NOMO-1 treated with dmso at 0.1 percent for 144 hours (cell line): ENCODE results near the gene LDLRAD4.
"Not testable (repeated sequence)": the region's sequence is repeated elsewhere in the genome, so short reads cannot be mapped to it uniquely, and the experiment has no call there.

Experiments
- DNase-seq: peaks from one replicate; lab custom pipeline; 2025; ENCODE audit not compliant: unreplicated experiment; lab: John Stamatoyannopoulos, UW

The LDLRAD4 gene

DNA sequence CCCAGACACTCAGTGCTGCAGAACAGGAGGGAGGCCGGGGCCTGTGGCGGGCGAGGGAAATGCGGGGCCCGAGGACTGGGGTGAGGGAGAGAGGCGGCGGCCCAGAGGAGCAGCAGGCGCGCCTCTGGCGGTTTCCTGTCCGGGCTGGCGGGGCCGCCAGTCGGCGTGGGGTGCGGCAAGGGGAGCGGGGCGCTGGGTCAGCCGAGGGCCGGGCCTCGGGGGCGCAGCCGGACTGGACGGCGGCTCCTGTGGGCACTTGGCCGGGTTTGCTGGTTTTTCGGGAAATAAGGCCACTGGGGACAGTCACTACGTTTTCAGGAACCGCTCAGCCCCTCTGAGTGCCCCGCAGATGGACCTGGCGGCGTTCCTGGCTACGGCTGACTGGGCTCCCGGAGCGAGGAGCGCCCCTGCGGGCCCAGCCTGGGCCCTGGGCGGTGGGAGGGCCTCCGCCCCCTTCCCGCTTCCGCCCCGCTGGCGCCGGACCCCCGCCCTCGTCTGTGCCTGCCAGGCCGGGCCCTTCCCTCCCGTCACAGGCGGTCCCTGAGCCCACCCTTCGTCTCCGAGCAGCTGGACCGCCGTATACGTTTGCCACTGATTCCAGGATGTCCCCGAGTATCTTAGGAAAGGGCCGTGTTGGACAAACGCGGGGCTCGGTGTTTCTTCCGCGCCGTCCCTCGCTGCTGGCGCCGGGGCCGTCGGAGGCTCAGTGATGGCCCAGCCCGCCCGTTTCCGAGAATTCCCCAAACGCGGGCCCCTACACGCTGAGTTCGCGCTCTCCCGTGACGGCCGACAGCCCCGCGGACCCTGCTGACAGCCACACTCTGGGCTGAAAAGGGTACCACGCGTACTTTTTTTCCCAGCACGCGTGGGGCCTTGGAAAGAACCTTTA, 423.2 kb downstream of the LDLRAD4 start:
- no peak for DNase-seq

DNA sequence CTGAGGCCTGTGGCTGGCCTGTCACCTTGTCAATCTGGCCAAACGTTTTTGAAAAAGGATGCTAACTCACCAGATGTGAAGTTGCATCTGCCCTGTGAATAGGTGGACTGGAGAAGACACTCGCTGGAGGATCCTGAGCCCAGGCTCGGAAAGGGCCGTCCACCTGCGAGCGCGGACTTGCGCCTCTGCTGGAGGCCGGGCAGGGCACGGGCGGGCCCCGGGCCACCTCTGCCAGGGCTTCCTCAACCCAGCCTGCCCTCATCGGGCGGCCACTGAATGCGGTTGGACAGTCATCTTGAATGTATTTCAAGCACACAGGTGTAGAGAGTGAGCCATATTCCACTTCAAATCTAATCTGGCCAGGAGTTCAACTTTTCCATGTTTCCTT, 423.9 kb downstream of the LDLRAD4 start:
- DNase-seq, result no peak

DNA sequence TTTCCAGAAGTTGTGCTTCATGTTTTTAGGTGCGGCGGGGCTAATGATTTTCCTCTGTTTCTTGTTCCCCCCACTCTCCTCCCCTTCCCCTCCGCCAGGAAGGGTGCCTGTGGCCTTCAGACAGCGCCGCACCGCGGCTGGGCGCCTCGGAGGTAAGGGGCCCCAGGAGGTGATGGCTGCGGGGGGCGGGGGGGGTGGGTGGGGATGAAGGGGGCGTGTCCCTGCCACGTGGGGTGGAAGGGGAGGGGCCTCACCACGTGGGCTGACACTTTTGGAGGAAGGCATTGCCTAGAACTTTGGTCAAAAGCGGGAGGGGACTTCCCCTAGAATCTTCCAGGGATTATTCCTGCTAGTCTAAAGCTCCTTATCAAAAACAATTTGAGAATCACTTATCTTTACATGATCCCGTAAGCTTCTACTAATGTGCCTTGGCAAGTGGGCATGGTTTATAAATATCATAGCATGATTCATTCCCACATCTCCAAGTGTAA, 424.7 kb downstream of the LDLRAD4 start:
- no peak for DNase-seq

DNA sequence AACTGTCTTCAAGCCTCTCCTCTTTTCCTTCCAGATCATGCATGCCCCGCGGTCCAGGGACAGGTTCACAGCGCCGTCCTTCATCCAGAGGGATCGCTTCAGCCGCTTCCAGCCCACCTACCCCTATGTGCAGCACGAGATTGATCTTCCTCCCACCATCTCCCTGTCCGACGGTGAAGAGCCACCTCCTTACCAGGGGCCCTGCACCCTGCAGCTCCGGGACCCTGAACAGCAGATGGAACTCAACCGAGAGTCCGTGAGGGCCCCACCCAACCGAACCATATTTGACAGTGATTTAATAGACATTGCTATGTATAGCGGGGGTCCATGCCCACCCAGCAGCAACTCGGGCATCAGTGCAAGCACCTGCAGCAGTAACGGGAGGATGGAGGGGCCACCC, 426.5 kb downstream of the LDLRAD4 start:
- DNase-seq, result no peak

DNA sequence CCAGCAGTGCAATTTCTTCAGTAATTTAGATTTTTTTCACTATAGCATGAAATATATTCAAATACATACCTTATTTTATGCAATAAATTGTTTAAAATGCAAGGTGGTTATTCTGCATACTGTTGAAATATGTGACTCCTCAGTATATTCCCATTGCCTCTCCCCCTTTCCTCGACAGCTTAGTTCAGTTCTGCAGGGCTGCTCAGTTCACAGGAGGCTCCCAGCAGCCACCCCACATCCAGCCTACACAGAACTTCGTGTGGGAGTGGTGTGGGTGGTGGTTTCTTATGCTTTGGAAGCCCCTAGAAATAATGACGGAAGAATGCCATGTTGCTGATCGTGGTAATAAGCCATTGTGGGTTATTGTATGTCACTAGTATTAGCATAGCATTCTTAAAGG, 428.1 kb downstream of the LDLRAD4 start:
- no peak for DNase-seq

DNA sequence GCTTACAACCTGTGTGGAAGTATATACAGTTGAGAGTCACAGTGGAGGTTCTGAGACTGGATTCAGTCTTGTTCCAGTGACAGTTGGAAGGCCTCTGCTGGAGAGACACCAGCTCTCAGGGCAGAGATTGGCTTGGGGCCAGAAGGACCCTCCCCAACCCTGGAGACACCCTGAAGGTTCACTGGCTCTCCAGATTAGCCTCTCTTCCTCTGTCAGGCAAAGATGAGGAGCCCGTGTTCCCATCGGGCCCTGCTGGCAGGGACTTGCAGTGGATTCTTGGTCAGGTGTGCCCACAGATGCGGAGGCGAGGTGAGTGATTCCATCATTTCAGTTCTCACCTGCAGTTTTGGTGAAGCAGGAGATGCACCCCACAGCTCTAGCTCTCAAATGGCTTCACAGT, 429.2 kb downstream of the LDLRAD4 start:
- no peak for DNase-seq

DNA sequence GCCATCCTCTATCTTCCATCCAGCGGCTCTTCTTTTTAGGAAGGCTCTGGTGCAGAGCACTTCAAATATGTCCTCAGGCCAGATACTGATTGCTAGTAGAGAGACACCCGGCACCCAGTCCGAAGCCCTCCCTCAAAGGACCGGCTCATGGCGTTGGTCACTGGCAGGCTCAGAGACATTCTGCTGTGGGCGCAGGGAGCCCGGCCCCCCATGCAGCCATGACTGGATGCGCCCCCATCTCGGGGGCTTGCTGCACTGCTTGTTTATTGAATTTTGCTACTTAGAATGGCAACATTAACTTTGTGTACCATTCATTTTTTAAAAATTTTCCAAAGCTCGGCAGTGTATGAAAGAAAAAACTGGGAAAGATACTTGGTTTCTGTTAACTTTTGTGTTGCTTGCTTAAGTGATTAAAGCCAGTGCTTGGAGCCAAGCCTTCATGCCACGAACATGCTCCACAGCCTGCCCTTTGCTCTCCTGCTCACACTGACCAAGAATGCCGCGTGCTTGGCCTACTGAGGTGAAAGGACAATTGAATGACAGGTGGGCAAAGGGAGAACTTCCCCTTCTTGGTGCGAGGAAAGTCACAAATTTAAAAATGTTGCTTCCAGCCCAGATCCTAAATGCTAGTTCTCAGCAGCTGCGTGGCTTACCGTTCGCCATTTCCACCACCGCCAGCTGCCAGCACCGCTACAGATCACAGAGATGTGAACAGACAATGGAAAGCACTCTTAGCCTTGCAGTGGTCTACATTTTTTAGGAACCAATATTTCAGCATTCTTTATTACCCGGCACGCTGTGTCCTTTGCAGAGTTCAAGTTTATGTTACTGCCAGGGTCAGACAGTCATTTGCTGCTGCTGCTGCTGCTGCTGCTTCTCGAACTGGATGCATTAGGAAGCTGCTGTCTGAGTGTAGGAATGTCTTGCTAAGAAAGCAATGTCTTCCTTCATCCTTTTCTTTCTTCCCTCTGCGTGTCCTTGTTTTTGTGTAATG, 431.1 kb downstream of the LDLRAD4 start:
- no peak for DNase-seq

DNA sequence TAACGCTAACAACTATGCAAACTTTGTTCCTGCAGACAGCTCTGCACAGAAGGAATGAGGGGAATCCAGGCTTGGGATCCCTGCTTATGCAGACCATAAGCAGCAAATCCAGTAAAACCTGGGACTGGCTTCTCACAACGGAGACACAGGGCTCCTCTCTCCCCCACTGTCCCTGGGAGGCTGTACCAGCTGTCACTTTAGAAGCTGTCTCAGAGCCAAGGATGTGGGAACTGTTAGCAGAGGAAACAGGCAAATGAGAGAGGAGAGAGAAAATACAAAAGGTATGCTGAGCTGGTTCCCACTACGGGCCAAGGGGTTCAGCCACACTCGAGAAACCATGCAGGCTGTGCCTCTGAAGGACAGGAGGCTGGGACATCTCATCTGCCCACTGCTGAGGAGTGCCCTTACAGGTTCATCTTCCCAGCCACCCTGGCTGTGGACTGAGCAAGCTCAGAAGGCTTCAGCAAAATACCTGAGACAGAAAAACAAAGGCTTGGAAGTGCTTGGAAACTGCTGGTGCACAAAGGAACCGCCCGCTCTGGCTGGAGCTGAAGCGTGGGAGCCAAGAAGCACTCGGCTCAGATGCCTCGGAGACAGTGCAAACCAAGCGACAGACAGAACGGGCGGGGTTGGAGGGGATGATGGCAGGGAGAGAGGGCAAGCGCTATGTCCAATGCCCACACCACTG, 435.3 kb downstream of the LDLRAD4 start:
- no peak for DNase-seq

DNA sequence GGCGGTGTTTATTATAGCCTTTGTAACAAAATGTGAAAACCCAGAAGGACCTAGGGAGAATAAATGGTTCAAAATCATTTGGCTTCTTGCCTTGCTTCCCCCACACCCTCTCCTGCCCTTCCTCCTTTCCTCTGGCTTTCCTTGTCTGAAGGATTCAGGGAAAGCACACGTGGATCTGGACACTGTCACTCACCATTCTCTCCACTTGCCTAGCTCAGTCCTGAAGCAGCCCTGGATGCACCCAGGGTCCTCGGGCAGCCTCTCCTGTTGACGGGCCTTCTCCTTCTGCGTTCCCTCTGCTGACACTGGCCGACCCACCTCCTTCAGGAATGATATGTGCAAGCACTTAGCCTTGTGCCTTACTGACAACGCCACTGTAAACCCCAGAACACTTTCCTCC, 439.4 kb downstream of the LDLRAD4 start:
- DNase-seq, result no peak

DNA sequence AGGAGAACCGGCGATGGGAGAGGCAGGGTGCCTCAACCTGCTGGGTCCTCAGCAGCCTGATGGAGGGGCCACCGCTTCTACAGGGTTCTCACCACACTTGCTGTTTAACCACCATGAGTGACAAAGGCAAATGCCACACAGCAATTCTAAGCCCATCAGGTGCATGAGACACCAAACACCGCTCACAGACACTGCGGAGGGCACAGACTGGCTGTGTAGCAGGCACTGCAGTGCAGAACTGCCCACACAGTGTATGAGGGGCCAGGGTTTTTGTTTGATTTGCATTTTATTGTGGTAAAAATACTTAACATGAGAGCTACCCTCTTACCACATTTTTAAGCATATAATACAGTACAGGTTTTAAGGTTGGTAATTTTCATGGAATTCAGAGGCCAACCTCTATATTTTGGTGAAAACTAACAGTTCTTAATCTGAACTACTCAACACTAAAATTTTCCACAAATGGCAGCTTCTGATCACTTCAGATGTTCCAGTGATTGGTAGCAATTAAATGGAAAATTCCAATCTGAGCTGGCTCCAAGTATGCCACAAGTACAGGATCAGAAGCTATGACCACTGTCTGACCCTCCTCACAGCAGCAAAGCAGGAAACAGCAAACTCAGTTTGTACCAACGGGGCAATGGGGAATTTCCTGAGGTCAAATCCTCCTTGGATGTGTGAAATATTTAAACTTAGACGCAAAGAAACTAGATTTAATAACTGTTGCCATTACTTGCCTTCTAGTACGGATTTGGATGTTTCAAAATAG, 440.1 kb downstream of the LDLRAD4 start:
- no peak for DNase-seq

DNA sequence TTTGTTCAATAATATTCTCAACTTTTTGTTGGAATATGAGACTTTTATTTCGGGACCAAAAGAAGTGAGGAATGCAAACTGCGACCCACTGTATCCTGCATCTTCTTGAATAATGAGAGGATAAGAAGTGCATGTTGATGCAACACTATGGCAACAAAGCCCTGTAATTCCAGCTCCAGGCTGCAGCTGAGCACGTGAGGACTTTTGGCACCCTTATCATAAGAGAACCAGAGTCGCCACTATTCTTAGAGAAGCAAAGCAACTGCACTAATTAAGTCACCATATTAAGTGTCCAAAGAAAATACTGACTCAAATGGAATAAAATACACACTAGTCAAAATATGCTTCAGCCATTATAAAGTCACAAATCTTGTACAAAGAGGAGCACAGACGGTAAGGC, 441.9 kb downstream of the LDLRAD4 start:
- DNase-seq, result no peak

DNA sequence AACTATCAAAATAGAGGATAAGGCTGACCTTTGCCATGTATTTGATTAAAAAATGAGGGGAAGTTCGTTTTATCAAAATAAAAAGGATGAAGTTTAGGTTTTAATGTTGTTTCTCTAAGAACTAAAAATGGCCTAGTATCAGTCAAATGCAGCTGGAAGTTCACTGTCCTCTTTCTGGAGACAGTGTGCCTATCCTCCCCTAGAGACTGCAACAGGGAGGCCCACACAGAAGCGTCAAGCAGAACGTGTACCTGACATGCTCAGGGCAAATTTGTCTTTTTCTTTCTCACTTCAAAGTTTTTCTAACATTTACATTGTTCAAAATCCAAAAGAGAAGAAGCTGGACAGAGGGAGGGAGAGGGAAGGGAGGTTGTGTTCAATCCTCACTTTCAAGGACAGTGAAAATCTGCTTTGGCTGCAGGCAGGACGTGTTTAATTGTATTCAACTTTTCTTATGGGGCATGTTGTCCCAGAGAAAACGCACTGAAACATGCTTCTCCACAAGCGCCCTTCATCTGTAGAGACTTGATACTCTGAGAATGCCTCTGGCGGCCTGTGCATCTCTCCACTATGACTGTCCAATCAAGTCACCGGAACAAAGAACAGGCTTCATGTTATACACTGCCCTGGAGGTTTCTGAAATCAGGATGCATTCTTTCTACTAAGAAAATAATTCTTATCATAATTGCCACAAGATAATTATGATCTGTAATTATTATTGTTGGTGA, 442.7 kb downstream of the LDLRAD4 start:
- DNase-seq, result no peak

DNA sequence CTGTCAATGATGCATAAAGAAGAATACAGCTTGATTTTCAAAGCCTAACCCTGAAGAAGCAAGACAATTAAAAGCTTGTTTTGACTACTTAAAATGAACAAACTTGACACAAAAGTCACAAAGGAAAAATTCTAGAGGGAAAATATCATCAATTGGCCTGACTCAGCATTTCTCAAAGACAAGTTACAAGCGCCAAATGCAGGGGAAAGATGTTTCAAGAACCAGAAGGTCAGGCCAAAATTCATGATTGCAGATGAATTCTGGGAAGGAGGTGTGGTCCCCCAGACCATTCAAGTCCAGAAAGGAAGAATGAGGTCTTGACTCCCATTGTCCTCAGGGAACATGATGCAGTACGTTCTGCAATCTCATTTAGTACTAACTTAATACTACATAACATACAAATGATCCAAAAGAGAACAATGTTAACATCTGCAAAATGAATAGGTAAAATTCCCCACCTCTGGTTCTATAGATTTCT, 443.3 kb downstream of the LDLRAD4 start:
- no peak for DNase-seq

DNA sequence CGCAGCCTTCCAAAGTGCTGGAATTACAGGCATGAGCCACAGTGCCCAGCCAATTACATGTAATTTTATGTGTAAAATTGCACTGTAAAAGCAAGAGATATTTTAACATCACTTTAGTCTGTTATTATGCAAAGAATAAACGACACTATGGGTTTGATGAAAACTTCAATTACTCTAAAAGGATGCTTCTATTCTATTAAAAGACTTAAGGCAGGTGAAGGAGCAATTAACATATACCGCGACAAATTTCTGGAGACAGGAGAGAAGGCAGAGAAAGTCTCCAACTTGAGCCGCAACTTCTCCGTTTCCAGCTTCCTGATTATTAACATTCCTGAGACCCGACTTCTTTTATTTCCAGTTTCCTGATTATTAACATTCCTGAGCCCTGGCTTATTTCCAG, 454.1 kb downstream of the LDLRAD4 start:
- DNase-seq, result no peak

DNA sequence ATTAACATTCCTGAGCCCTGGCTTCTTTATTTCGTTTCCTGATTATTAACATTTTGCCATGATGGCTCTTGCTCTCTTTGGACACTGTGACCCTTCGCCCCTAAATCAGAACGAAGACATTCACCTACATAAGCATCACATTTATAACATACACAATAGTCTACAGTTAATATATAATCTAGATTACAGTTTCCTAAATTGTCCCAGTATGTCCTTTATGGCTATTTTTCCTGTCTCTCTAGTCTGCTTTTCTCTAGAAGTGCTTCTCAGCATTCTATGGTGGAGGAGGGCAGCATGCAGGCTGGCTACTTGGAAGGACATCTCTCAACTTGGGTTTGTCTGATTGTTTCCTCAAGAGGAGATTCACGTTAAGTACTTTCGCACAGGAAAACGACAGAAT, 457.9 kb downstream of the LDLRAD4 start:
- DNase-seq, result no peak

DNA sequence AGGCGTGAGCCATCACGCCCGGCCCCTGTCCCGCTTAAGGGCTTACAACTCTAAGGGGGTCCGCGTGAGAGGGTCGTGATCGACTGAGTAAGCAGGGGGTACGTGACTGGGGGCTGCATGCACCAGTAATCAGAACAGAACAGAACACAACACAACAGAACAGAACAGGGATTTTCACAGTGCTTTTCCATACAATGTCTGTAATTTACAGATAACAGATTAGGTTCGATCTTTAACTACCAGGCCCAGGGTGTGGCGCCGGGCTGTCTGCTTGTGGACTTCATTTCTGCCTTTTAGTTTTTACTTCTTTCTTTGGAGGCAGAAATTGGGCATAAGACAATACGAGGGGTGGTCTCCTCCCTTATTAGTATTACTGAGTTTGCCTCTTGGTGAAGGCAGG, 458.8 kb downstream of the LDLRAD4 start:
- not testable (repeated sequence) for DNase-seq

DNA sequence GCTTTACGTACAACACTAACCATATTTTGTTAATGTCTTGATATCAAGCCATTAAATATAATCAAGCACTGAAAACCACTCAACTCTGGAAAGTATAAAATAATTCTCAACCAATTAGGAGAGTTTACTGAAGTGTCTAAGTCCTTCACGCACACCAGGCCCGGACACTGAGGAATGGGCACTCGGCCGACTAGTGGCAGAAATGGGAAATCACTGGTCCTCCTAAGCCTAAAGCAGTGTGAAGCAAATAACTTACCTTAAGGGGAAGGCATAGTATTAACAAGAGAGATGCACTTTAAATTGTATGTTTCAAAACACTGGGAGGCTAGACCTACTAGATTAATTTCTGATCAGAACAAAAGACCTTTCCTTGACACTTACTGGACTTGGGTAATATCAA, 462.1 kb downstream of the LDLRAD4 start:
- no peak for DNase-seq

DNA sequence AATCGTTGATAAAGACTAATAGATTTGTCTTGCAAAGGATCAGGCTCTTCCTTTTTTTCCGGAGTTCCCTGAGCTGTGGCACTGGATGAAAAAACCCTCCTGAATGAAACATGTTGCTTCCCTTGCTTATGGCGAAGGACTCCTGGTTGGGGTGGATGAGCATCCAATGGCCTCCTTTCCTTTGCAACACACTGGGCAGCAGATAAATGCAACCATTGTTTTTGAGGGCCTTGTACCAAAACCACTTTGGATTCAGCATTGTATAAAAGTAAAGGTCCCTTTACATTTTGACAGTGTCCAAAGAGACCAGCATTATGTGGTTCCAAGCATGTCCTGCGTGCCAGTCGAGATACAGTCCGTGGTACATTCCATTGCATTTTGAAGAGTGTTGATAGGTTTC, 463.1 kb downstream of the LDLRAD4 start:
- no peak for DNase-seq

DNA sequence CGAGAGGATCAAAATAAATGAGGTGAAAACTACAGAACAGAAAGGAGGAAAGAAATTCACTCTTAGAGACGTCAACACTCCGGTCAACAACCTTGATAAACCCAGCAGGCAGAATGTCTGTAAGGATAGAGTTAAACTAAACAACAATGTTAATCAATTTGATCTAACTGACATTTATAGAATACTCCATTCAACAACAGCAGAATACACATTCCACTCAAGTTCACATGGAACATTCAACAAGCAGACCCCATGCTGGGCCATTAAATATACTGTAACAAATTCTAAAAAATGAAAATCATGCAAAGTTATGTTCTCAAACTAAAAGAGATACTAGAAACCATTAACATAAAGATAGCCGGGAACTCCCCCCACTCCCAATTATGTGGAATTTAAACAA, 466.0 kb downstream of the LDLRAD4 start:
- DNase-seq, result no peak
